Suppressor macrophage treated with lipopolysaccharide for 4 hours (primary cell): ENCODE results near the gene HDAC11.
"Not testable (repeated sequence)": the region's sequence is repeated elsewhere in the genome, so short reads cannot be mapped to it uniquely, and the experiment has no call there.

ENCODE experiments used
- DNase-seq: peaks from one replicate; pipeline ENCODE4 v3.0.0-alpha.2; 2020

HDAC11 gene

DNA sequence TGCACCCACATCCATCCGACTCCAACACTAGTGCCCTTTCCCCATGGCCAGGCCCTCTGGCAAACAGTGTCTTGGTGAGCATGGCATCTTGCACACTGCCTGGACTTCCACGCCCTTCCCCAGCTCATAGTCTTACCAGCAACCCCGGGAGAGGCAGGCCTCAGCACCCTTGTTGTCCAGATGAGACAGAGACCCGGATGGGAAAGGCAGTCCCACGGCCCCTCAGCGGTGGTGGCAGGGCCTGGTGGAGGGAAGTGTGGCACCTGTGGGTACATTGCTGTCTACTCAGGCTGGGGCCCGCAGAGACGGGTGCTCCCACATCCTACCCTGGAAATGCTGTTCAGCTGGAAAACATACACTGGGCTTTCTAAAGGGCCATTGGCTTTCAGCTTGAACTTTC is 28.4 kb downstream of the HDAC11 start:
- no peak for DNase-seq

GRCh38 chr3:13509059-13509815 is 29.1 kb downstream of the HDAC11 start:
- no peak for DNase-seq

- DNase-seq: no peak
Observed at GRCh38 chr3:13509816-13510192, 29.7 kb downstream of the HDAC11 start.

- no peak for DNase-seq
Observed at GRCh38 chr3:13512451-13512850, 32.3 kb downstream of the HDAC11 start.

DNA sequence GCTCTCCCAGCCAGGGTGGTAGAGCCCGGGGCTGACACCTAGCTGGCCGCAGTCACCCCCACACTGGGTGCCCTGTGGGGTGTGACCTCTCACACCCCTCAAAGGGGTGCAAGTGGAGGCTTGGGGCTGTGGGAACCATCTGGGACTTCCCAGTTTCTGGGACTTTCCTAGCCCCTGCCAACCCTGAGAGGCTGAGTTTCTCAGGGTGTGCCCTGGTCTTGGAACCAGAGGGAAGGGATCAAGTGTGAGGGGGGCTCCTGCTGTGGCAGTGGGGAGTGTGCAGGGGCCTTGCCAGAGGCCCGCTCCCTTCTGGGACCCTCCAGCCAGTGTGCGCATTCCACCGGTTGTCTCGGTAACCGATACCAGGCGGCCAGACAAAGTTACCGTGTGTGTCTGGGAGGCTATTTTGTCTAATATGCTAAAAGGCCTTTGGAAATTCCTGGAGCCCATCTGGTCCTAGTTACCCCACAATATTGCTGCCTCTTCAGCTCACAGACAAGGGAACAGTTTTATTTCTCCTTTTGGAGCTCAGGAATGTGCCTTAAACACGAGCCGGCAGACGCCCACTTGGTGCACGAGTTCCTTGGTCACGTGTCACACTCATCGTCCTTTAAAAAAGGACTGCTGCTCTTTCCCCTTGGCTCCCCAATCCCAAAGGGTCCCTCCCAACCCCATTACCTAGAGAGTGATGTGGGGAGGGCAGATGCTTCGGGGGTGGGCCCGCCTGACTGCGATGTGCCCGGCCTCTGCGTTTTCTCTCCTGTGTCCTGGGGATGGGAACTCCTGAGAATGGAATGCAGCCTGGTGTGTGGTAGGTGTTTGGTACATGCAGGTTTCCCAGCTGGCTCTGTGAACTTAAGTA is 33.2 kb downstream of the HDAC11 start:
- no peak for DNase-seq

DNA sequence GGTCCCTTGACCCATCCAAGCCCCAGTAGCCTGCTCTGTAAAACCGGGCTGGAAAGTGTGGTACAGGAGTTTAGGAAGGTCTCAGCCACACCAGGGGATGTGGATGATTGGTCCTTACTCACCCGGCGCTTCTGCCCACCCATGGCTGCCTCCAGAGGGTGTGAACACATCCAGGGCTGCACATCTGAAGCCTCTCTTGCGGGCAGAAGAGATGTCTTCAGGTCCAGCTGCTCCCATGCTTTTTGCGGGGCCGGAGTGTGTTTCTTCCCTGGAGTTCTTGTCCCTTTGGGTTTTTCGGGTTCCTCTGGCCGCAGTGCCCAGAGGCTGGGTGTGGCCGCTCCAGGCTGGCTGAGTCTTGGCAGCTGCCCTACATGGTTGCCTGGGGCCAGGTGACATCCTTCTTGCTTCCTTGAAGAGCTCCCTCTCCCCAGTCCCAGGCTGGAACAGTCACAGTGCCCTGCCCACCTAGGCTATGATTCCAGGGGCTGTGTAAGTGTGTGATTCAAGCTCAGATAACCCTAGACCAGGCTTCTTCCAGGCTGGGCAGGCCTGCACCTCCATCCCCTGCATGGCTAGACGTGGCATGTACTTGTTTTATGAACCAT is 33.9 kb downstream of the HDAC11 start:
- no peak for DNase-seq

- no peak for DNase-seq
Observed at GRCh38 chr3:13514639-13515435, 34.7 kb downstream of the HDAC11 start.

GRCh38 chr3:13515786-13516759 is 36.0 kb downstream of the HDAC11 start:
- DNase-seq: no peak

GRCh38 chr3:13516760-13517135 is 36.6 kb downstream of the HDAC11 start:
- DNase-seq: no peak

GRCh38 chr3:13517253-13517977 is 37.3 kb downstream of the HDAC11 start:
- DNase-seq: no peak

- no peak for DNase-seq
Observed at GRCh38 chr3:13518516-13518953, 38.4 kb downstream of the HDAC11 start.

DNA sequence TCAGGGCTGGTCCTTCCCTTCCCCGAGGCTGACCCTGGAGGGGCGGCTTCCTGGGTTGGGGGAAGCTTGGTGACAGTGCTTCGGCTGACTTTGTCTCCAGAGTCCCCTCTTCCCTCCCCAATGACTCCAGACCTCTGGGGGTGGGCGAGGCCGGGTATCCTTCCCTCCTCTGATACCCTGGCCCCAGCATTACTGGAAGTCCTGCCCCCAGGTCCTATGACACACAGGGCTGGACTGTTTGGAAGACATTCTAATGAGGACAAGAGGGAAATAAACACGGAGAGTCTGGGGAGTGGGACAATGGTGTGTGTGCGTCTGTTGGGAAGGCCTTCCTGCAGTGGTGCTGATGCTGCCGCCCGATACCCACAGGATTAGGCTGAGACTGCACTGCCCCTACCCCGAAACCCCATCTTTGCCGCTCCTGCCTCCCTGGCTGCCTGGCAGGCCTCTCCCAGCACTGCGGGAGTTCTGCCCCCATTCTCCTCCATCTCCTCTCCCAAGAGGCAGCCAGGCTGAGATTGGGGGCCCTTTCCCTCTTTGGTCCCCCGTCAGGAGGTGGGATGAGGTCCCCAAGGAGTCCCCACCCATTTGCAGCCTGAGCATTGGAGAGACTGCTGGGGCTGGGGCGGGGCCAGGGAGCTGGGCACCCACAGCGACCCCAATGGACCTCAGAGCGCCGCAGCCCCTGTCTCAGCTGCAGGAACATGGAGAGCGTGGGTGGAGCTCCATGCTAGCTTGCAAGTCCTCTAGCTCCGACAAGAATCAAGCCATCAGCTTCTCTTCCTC is 39.1 kb downstream of the HDAC11 start:
- no peak for DNase-seq

DNA sequence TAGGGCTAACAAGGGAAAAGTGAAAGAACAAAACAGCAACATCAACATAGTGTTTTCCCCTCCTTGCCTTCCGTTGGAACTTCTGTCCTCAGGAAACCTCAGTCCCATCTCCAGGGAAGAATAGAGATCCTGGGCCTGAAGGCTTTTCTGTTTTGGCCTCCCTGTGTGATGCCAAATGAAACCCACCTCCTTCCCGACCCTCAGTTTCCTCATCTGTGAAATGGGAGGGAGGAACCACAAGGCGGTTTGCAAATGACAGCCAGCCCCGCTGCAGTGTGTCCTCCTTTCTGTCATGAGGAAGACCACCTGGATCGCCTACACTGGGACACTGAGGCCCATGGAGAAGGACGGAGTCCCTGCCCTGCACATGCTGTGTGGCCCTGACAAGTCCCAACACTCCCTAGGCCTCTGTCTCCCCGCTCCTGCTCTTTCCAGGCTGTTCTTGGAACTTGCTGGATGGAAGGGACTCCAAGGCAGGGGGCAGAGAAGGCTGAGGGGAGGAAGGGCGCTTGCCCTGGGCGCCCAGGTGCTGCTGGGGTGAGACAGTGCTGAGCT is 40.3 kb downstream of the HDAC11 start:
- DNase-seq: no peak

DNA sequence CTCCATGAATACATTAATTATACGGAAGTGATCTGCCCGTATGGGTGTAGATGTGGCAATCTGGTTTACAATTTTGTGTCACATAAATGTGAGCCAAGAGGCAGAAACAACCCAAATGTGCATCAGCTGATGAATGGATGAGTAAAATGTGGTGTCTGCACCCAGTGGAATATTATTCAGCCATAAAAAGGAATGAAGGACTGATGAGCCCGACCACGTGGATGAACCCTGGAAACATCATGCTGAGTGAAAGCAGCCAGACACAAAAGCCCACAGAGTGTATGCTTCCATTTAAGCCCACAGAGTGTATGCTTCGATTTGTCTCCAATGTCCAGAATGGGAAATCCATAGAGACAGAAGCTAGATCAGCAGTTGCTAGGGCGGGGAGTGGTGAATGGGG is 41.2 kb downstream of the HDAC11 start:
- no peak for DNase-seq

GRCh38 chr3:13521749-13522148 is 41.6 kb downstream of the HDAC11 start:
- not testable (repeated sequence) for DNase-seq

- DNase-seq: no peak
Observed at GRCh38 chr3:13522236-13522635, 42.1 kb downstream of the HDAC11 start.

GRCh38 chr3:13524979-13525669 is 45.0 kb downstream of the HDAC11 start:
- DNase-seq: no peak

DNA sequence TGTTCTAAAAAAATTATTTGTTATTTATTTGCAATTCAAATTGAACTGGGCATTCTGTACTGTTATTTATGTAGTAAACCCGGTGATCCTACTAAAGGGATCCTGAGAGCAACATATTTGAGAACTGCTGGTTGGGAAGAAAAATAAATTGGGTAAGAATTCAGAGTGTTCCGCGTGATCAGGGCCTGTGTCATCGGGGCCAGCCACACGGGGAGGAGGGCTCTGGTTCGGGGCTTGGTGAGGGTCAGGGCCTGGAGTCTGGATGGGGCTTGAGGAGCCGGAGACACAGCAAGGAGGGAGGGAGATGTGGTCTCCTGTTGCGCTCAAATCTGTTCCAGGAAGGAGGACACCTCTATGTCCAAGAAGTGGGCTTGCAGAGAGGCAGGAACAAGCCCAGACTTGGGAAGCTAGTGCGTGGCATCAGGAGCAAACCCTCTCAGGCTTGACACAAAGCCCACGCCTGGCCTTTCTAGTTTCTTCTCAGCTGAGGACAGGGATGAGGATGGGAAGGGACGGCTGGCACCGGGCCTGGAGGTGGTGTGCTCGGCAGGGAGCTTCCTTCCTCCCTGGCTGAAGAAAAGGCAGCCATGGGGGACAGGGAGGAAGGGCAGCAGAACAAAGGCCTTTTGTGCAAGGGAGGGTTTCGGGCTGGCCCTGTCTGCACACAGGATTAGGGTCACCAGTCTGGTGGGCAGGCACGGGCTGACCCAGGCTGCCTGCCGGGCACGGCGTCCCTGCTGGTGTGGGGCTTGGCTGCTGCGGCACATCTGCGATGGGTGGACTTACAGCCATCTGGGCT is 45.9 kb downstream of the HDAC11 start:
- DNase-seq: no peak

DNA sequence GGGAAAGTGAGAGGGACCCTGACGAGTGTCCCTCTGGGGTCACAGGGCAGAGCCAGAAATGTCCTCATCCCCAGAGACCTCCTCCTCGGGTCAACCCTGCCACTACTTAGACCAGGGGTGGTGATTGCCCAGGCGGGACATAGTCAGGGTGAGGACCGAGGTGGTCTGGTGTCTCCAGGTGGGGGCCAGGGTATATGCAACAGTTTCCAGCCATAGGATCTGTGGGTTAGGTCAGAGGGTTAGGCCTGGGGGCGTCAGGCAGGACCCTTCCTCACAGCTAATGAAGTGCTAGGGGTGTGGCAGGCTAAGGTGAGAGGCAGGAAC is 46.5 kb downstream of the HDAC11 start:
- DNase-seq: no peak
